Measurements from ENCODE around the gene OPN4.

The OPN4 gene

GRCh38 chr10:86681047-86681446 is 26.7 kb downstream of the OPN4 start:
- DNase-seq: peak in 6 of 14 donors; percentile 16 to 63 (median 29)

GRCh38 chr10:86681722-86682386 is 27.5 kb downstream of the OPN4 start:
- no peak for DNase-seq

GRCh38 chr10:86682675-86683074 is 28.3 kb downstream of the OPN4 start:
- DNase-seq: no peak

GRCh38 chr10:86684331-86685097 is 30.2 kb downstream of the OPN4 start:
- DNase-seq: peak in 2 of 14 donors; percentile 23 to 28

GRCh38 chr10:86685416-86685815 is 31.1 kb downstream of the OPN4 start:
- DNase-seq: no peak

GRCh38 chr10:86685893-86686632 is 31.7 kb downstream of the OPN4 start:
- no peak for DNase-seq

GRCh38 chr10:86686972-86687371 is 32.6 kb downstream of the OPN4 start:
- DNase-seq: peak in 1 of 14 donors; percentile 9

- no peak for DNase-seq
Observed at GRCh38 chr10:86687750-86688149, 33.4 kb downstream of the OPN4 start.

- peak in 11 of 14 donors; percentile 23 to 53 (median 37) for DNase-seq
Observed at GRCh38 chr10:86688398-86688921, 34.1 kb downstream of the OPN4 start.

GRCh38 chr10:86689146-86689545 is 34.8 kb downstream of the OPN4 start:
- no peak for DNase-seq

- DNase-seq: no peak
Observed at GRCh38 chr10:86690231-86690630, 35.9 kb downstream of the OPN4 start.

GRCh38 chr10:86690657-86691084 is 36.3 kb downstream of the OPN4 start:
- no peak for DNase-seq

GRCh38 chr10:86691333-86692022 is 37.1 kb downstream of the OPN4 start:
- DNase-seq: no peak

GRCh38 chr10:86692023-86692514 is 37.7 kb downstream of the OPN4 start:
- no peak for DNase-seq

GRCh38 chr10:86692664-86693063 is 38.3 kb downstream of the OPN4 start:
- no peak for DNase-seq

GRCh38 chr10:86693275-86693674 is 38.9 kb downstream of the OPN4 start:
- DNase-seq: no peak

- DNase-seq: peak in 1 of 14 donors; percentile 33
Observed at GRCh38 chr10:86693721-86694369, 39.5 kb downstream of the OPN4 start.

GRCh38 chr10:86698207-86698940 is 44.0 kb downstream of the OPN4 start:
- no peak for DNase-seq

- DNase-seq: no peak
Observed at GRCh38 chr10:86699125-86699524, 44.8 kb downstream of the OPN4 start.

GRCh38 chr10:86699541-86699940 is 45.2 kb downstream of the OPN4 start:
- DNase-seq: no peak

Measured in C1 segment of cervical spinal cord (tissue), 14 donors.